CD4-positive, alpha-beta T cell treated with Interleukin-17A for 1 hour (primary cell): Measurements from ENCODE around the gene FAM76A.
"Not testable (repeated sequence)": the region's sequence is repeated elsewhere in the genome, so short reads cannot be mapped to it uniquely, and the experiment has no call there.

ENCODE experiments used
- DNase-seq: peaks from one replicate; pipeline ENCODE4 v3.0.0-alpha.2; 2020

Gene FAM76A

DNA sequence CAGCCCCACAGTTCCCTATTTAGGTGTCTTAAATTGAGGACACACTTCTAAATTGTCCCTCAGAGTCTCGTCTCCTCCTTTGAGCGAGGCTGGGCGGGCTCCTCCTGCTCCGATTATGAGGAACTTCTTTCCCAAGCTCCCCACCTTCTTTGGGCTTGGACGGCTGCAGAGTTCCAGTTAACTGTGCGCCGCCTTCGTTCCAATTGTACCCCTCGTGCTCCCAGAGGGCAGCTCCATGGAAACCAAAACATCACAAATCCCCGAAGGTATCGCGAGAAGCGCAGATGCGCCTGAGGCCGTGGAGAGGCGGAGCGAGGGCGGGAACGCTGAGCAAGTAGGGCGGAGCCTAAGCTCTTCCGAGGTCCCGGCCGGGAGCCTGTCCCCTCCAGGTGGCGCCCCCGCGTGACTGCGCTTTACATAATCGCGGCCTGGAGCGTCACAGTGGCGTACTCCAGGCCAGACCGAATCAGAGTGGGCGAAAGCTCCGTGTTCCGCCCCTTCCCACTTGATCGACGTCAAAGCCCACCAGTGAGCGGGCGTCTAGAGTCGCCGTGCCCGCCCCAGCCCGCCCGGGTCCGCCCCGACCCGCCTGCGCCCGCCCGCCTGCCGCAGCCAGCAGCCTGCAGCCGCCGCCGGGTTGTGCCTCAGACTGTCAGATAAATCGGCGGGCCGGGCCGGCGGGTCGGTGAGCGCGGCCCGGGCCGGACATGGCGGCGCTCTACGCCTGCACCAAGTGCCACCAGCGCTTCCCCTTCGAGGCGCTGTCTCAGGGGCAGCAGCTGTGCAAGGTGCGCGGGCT is at the start of gene FAM76A:
Gene FAM76A (plus strand): TSS at position 588 of the 799 bp plus-strand sequence. CDS start 120 bp downstream, at position 708.
- DNase-seq = peak; percentile 100

DNA sequence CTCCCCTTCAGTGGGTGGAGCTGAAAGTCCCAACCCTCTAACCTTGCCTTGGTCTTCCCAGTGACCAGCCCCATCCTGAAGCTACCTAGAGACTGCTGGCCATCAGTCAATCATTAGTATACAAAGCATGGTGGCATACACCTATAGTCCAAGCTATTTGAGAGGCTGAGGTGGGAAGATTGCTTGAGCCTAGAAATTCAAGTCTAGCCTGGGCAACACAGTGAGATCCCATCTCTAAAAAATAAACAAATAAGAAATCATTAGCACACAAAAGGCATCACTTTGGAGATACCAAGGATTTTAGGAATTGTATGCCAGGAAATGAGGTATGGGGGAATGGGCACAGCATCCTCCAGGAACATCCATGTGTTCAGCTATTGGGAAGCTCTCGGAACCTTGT is 49.4 kb upstream of the FAM76A start:
- no peak for DNase-seq

DNA sequence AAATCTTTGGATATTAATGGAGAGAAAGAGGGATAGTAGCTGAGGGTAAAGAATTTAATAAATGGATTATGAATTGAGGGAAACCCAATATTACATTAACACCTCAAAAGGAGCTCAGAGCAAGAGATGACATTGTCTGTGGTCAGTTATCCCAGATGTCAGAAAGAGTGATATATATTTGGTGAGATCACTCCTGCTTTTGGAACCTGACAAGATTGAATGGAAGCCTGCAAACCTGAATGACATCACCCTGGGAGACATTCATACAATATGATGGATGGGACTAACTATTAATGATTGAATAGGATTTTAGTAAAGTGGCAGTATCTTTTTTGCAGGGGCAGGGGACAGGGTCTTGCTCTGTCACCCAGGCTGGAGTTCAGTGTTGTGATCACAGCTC is 47.0 kb upstream of the FAM76A start:
- DNase-seq = no peak

DNA sequence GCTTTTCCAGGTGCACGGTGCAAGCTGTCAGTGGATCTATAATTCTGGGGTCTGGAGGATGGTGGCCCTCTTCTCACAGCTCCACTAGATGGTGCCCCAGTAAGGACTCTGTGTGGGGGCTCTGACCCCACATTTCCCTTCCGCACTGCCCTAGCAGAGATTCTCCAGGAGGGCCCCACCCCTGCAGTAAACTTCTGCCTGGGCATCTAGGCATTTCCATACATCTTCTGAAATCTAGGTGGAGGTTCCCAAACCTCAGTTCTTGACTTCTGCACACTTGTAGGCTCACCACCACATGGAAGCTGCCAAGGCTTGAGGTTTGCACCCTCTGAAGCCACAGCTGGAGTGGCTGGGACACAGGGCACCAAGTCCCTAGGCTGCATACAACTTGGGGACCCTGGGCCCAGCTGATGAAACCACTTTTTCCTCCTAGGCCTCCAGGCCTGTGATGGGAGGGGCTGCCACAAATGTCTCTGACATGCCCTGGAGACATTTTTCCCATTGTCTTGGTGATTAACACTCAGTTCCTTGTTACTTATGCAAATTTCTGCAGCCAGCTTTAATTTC is 45.5 kb upstream of the FAM76A start:
- DNase-seq = not testable (repeated sequence)

DNA sequence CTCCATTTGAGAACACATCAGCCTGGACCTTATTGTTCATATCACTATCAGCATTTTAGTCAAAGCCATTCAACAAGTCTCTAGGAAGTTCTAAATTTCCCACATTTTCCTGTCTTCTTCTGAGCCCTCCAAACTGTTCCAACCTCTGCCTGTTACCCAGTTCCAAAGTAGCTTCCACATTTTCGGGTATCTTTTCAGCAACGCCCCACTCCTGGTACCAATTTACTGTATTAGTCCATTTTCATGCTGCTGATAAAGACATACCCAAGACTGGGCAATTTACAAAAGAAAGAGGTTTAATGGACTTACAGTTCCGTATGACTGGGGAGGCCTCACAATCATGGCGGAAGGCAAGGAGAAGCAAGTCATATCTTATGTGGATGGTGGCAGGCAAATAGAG is 44.2 kb upstream of the FAM76A start:
- not testable (repeated sequence) for DNase-seq

DNA sequence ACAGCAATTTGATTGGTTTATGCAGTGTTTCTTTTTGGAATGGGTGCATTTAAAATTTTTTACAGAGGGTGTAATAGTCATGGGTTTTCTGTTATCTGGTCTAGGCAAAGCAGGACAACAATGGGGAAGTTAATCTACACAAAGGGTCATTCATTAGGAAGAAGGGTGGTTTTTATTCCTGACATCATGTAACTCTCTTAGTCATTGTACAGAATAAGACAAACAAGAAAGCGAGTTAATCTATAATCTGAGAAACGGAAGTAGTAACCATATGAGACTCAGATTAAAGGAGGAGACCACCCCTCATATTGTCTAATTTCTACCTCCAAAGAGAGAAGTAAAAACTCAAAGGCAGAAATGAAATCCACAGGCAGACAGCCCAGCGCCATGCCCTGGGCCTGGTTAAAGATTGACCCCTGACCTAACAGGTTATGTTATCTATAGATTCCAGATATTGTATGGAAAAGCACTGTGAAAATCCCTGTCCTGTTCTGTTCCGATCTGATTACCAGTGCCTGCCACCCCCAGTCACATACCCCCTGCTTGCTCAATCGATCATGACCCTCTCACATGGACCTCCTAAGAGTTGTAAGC is 43.3 kb upstream of the FAM76A start:
- no peak for DNase-seq

DNA sequence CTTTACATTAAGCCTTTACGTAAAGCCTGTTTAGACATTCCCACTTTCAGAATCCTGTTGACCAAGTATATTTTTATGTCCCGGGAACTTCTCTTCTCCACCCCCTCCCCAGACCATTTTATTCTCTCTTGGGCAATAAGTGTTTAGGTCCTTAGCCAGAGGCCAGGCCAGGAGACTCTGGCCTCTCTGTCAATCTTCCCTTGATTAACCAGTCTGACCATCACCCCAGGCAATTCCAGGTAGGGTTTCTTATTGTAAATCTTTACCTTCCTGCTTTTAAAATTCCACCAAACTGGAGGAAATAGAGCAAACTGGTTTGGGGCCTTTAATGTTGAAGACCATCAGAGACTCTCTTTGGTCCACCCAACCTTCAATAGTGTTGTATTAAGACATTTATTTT is 41.6 kb upstream of the FAM76A start:
- DNase-seq = no peak

DNA sequence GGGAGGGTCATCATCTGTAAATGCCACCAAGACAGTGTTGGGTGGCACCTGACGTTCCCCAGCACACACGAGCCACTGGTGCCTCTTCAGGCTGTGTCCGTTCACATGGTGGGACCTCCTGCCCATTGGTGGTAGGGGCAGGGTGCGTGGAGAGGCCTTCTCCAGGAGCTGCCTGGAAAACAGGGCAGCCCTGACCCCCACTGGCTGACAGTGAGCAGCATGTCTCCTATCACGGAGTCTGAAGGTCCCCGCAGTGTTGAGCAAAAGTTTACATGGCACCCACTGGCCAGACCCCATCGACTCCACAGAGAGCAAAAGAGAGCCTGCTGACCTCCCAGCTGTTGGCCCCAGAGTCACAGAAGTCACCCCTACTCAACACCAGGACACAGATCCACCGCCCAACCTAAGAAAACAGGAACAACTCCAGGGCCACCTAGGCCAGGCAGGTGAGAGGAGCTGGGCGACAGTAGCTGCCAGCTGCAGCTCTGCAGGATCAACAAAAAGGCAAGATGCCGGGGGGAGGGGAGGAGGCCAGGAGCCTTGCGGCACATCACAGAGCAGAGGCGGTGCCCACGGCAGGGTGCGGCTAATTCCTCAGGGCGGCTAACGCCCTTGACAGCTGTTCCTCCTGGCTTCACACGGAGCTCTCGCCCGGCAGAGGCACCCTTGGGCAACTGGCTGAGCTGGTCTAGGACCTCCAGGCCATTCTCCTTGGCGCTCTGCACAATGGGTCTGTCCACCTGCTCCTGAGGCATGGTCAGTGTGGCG is 39.4 kb upstream of the FAM76A start:
- no peak for DNase-seq

DNA sequence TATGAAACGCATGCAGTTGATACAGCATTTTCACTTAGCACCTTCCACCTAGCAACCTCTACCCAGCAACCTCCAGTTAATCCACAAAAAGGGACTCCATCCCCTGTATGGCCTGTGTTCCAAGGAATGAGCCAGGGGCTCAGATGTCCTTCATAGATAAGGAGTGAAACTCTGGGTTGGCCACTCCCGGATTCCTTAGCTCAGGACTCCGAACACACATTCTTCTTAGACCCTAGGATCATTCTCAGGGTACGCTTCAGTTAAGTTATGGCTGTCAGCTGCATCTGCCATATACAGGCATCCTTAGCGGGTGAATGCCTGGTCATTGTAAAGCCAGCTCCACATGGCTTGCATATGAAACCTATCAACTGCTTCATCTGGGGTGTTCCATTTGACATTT is 37.9 kb upstream of the FAM76A start:
- DNase-seq = no peak

DNA sequence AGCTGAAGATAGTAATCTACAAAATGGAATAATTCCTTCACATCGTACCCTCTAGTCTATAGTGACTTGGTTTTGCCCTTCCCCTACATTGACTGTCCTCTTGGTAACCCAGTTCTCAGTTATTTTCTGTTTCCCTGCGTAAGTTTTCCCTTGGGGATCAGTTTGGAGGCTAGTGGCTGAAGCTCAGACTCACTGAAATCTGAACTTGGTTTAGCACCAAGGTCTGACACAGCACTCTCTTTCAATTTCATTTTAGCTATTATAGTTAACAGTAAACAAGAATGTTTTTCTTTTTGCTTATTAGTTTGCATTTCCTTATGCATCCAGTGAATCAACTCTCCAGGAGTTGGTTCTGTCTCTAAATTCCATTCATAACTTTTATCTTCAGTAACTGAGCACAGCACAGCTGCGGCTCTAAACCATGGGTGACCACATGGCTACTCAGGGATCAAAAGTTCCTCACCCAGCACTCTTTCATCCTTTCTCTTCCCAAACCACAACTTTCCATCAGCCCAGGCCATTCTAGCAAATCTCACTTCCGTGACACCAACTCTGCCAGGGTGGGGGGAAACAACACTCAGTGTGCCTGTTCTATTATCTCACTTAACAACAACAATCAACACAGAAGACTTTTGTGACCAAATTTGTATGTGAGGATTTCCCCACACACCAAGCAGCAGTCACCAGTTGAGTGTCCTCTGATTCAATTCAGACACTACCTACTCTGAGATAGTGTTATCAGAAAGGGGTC is 36.2 kb upstream of the FAM76A start:
- DNase-seq = no peak

DNA sequence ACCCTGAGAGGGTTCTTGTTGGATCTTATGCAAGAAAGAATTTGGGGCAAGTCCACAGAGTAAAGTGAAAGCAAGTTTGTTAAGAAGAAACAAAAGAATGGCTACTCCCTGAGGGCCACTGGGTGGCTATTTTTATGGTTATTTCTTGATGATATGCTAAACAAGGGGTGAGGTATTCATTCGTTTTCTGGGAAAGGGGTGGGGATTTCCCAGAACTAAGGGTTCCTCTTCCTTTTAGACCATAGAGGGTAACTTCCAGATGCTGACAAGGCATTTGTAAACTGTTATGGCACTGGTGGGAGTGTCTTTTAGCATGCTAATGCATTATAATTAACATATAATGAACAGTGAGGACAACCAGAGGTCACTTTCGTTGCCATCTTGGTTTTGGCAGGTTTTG is 35.6 kb upstream of the FAM76A start:
- no peak for DNase-seq

DNA sequence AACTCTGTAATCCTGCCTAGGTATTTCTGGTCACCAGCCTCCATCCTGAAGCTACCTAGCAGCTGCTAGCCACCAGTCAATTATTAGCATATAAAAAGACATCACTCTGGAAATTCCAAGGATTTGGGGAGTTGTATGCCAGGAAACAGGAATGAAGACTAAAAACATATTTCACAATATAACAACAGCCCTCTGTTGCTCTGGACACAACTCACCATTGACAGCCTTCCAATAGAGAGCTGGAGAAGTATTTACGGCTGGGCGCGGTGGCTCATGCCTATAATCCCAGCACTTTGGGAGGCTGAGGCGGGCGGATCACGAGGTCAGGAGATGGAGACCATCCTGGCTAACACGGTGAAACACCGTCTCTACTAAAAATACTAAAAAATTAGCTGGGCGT is 28.9 kb upstream of the FAM76A start:
- not testable (repeated sequence) for DNase-seq

DNA sequence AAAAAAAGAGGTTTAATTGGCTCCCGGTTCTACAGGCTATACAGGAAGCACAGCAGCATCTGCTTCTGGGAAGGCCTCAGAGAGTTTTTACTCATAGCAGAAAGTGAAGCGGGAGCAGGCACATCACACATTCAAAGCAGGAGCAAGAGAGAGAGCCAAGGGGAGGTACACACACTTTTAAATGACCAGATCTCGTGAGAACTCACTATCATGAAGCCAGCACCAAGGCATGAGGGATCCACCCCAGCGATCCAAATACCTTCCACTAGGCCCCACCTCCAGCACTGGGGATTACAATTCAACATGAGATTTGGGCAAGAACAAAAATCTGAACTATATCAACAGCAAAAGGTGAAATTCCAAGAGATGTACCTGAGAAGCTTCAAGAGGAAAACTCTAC is 20.8 kb upstream of the FAM76A start:
- DNase-seq = no peak

DNA sequence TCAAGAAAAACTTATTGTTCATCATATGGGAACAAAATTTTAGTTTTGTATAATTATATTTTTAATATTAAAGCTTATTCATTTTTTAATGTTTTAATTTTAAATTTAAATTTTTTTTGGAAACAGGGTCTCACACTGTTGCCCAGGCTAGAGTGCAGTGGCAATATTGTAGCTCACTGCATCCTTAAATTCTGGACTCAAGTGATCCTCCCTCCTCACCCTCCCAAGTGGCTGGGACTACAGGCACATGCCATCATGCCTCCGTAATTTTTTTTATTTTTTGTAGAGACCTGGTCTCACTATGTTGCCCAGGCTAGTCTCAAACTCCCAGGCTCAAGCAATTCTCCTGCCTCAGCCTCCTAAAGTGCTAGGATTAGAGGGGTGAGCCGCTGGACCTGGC is 20.2 kb upstream of the FAM76A start:
- no peak for DNase-seq

DNA sequence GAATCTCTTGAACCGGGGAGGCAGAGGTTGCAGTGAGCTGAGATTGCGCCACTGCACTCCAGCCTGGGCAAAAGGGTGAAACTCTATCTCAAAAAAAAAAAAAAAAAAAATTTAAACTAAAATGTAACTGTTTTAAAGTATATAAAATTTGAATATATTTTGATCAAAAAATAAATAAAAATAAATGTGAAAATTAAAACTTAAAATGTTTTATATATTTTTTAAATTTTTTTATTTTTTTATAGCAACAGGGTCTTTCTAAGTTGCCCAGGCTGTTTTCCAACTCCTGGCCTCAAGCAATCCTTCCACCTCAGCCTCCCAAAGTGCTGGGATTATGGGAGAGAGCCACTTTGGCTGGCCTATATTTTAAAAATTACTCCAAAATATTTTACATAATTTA is 15.2 kb upstream of the FAM76A start:
- DNase-seq = no peak

DNA sequence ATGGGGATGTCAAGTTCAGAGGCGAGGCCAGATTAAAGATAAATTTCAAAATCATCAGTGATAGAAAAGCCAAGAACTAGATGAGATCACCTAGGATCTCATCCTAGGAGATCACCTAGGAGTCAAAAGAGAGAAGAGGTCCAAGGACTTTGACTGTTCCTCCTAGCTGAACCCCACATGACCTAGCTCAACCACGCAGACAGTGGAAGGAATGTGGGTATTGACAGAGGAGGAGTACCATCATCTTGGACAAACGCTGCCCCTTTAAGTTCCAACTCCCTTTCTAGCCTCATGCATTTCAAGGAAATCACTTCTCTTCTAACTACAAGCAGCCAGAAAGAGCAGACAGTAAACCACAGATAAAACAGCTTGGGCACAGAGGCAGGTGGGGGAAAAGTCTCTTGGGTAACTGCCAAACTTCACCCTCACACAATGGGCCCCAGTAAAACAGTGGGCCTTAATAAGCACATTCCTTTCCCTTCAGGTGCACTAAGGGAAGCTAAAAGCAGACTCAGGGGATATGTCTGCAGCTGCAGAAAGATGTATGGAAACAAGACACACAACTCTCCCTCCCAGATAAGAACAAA is 12.5 kb upstream of the FAM76A start:
- DNase-seq = no peak

DNA sequence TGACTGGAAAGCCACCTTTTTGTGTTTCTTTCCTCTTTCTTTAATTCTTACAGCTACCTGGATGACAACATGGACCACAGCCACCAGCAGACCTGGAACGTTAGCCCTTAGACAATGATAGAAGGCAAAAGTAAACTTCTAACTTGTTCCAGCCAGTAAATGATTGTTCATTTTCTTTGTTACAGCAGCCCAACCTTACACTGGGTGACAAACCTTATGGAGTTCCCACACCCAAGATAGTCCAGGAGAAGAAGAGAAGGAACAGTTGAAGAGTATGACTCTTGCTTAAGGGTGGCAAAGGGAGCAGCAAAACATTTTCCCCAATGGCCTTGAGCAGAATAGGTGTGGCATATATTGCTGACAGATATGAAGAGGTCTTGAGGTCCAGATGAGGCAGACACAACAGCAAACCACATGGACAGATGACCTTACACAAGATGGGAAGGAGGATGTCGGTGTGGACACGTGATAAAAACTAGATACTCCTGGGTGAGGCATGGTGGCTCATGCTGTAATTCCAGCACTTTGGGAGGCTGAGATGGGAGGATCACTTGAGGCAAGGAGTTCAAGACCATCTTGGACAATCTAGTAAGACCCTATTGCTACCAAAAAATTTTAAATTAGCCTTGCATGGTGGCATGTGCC is 11.8 kb upstream of the FAM76A start:
- no peak for DNase-seq

DNA sequence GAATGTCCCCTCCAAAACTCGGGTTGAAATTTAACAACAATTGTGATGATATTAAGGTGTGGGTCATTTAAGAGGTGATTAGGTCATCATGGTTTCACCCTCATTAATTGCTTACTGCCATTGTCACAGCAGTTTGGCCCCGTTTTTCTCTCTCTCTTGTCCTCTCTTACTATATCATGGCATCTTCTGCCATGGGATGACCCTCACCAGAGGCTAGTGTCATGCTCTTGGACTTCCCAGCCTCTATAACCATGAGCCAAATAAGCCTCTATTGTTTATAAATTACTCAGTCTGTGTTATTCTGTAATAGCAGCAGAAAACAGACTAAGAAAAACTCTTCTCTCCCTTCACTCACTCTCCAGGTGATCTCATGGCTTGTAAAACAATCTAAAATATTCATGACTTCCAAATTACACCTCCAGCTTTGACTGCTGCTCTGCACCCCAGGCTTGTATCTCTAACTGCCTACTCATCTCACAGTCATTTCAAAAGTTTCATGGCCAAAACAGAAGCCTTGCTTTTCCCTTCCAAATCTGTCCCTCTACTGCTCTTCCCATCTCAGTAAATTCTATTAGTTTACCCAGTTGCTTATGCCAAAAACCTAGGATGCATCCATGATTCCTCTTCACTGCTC is 9.4 kb upstream of the FAM76A start:
- no peak for DNase-seq

DNA sequence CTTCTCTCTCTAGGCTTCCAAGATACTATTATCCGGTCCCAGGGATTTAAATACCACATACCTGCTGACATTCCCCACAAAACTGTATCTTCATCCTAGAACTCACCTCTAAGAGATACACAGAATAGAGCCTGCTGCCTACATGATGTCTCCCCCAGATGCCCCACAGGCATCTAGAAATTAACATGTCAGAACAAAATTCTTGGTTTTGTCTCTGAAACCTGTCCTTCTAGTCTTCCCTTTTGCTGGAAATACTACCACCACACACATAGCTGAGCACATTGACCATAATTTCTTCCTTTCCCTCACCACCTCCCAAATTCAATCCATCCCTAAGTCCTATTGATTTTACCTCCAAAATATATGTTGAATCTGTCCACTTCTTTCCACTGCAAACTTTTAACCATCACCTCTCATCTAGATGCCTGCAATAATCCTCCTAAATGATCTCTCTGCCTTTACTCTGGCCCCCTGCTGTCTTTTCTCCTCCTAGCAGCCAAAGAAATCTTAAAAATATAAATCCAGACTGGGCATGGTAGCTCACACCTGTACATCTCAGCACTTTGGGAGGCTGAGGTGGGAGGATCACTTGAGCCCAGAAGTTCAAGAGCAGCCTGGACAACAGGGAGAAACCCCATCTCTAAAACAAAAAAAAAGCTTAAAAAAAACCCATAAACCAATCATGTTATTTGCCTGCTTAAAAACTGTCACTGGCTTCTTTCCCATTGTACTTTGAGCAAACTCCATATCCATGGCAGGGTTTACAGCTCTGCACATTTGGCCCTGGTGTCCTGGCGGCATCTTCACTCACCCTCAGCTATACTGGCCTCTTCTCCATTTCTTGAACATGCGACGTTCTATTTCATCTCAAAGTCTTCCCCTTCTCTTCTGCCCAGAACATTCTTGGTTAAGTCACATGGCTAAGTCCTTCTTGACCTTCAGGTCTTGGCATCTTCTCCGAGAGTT is 6.2 kb upstream of the FAM76A start:
- peak; percentile 24 for DNase-seq

DNA sequence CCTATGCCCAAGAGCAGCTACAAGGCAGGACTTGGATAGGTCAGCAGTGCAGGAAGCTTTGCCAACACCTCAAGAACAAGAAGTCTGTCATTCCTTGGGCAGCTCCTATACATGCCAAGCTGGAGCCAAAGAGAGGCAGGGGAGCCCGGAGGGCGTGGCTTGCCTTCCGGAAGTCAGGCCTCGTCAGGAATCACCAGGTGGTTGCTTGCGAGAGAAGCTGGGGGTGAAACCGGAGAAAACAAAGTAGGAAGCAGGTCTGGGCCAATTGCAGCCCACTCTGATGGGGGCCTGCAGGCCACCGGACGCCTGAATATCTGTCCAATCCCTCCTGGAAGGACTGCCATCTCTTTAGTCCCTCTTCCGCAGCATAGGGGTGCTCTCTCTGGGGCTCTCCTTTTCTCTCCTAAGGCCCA is 794 bp upstream of the FAM76A start:
- peak; percentile 34 for DNase-seq
